ENCODE data around the gene AGO3. TPM values are rescaled to one million over a fixed set of nuclear protein-coding genes. Genes with fewer than 3 reads are reported as not detected.

AGO3 gene
- total RNA-seq, 2 experiments from 2014 or later, result 22.5 to 42.0 TPM

GRCh38 chr1:36083635-36084496 lies 153.0 kb downstream of the AGO3 start, which contains the start of gene TEKT2:
TSS of gene TEKT2 (plus strand) at chr1:36084094. CDS start at chr1:36084922, 828 bp downstream.
- Histone ChIP-seq H2AFZ (ENCODE audit: low read length) (0 out of 2 replicates have a peak within 1 kb of the TSS, but pooled peaks have one; percentile 57), H3K4me1 (ENCODE audit: insufficient read depth, low read length, poor library complexity, severe bottlenecking) (peaks cover 5% of the 10 kb centered on the region), H3K4me2 (ENCODE audit: low read length) (0 out of 2 replicates have a peak within 1 kb of the TSS, but pooled peaks have one; percentile 7), H3K27ac (ENCODE audit: low read depth, low read length, poor library complexity, severe bottlenecking) (no peak within 1 kb of the TSS), H3K4me3 (ENCODE audit: low read depth, low read length, poor library complexity, severe bottlenecking) (no peak within 1 kb of the TSS), H4K20me1 (ENCODE audit: insufficient read depth, low read length) (no peaks in the 10 kb centered on the region), H3K79me2 (ENCODE audit: insufficient read depth, low read depth, low read length) (no peaks in the 10 kb centered on the region), H3K9me3 (ENCODE audit: low read length) (no peaks in the 10 kb centered on the region), H3K36me3 (ENCODE audit: insufficient read depth, low read length) (no peaks in the 10 kb centered on the region), H3K9me2 (ENCODE audit: insufficient read depth, low read length) (no peaks in the 10 kb centered on the region)
- ChIA-PET CTCF (ENCODE audit: unreplicated experiment) (no interaction called here), POLR2A (no interaction called here)
- no peak for TF ChIP-seq EZH2phosphoT487 (IDR thresholded peaks at IDR 0.05; ENCODE audit: borderline replicate concordance, low read depth, low read length)
- TF ChIP-seq CTCF (conservative IDR thresholded peaks at IDR 0.05; ENCODE audit: low read length), result no peak
- DNase-seq (ENCODE audit: low spot score), result no peak
- intact Hi-C loops (cut with micrococcal nuclease; ENCODE audit: unreplicated experiment), result no loop called here
- no TSS peak for BruUV-seq (replicated peaks)

- BruUV-seq (replicated peaks), result no TSS peak
- Histone ChIP-seq H2AFZ (ENCODE audit: low read length) (0 out of 2 replicates have a peak overlapping the region, but pooled peaks have one; percentile 57), H3K36me3 (ENCODE audit: insufficient read depth, low read length) (no peaks in the 10 kb centered on the region), H4K20me1 (ENCODE audit: insufficient read depth, low read length) (peaks cover 5% of the 10 kb centered on the region; the same call in 1 of the 2 replicates), H3K9me3 (ENCODE audit: low read length) (no peaks in the 10 kb centered on the region), H3K4me3 (ENCODE audit: low read depth, low read length, poor library complexity, severe bottlenecking) (no peak overlapping the region), H3K4me2 (ENCODE audit: low read length) (0 out of 2 replicates have a peak overlapping the region, but pooled peaks have one; percentile 7), H3K9me2 (ENCODE audit: insufficient read depth, low read length) (no peaks in the 10 kb centered on the region), H3K4me1 (ENCODE audit: insufficient read depth, low read length, poor library complexity, severe bottlenecking) (peaks cover 5% of the 10 kb centered on the region), H3K27ac (ENCODE audit: low read depth, low read length, poor library complexity, severe bottlenecking) (no peak overlapping the region), H3K79me2 (ENCODE audit: insufficient read depth, low read depth, low read length) (peaks cover 7% of the 10 kb centered on the region)
- ChIA-PET CTCF (ENCODE audit: unreplicated experiment) (no interaction called here), POLR2A (no interaction called here)
- TF ChIP-seq EZH2phosphoT487 (IDR thresholded peaks at IDR 0.05; ENCODE audit: borderline replicate concordance, low read depth, low read length) (no peak), CTCF (conservative IDR thresholded peaks at IDR 0.05; ENCODE audit: low read length) (no peak)
- DNase-seq (ENCODE audit: low spot score), result no peak
- intact Hi-C loops (cut with micrococcal nuclease; ENCODE audit: unreplicated experiment), result loop anchor here (5.0 kb wide), 1 partner anchor 202 kb away; the partner anchor contains the start of gene AGO1
These were observed 153.7 kb downstream of the AGO3 start for GRCh38 chr1:36084497-36085115.
